Neural cell (in vitro differentiated cells): Measurements from ENCODE around the gene LYSMD3.

ENCODE experiments used
- CTCF ChIP-seq: fragments of 450-650 bp; IDR thresholded peaks from 2 replicates; pipeline ENCODE4 v1.5.1; 2014; ENCODE audit warnings: antibody characterized with exemption, mild to moderate bottlenecking, moderate library complexity; ENCODE audit not compliant: poor library complexity, severe bottlenecking
- EP300 ChIP-seq: fragments of 450-650 bp; conservative IDR thresholded peaks from 2 replicates; pipeline ENCODE4 v1.6.1; 2014; ENCODE audit warnings: antibody characterized with exemption, mild to moderate bottlenecking, moderate library complexity; ENCODE audit not compliant: poor library complexity, severe bottlenecking
- EZH2 ChIP-seq: fragments of 200-600, 300-800 bp; shearing (Covaris generic), sonication (generic); IDR thresholded peaks from 2 replicates; pipeline ENCODE4 v1.6.1; 2014; ENCODE audit warnings: antibody characterized with exemption, low read length, borderline replicate concordance, mild to moderate bottlenecking; ENCODE audit not compliant: insufficient read depth, poor library complexity, severe bottlenecking
- MXI1 ChIP-seq: fragments of 450-650 bp; conservative IDR thresholded peaks from 2 replicates; pipeline ENCODE4 v1.6.1; 2014; ENCODE audit warnings: antibody characterized with exemption, mild to moderate bottlenecking; ENCODE audit not compliant: poor library complexity, severe bottlenecking
- POLR2AphosphoS5 ChIP-seq: IDR thresholded peaks from 2 replicates; pipeline ENCODE4 v1.6.1; 2012
- REST ChIP-seq: IDR thresholded peaks from 2 replicates; pipeline ENCODE4 v1.6.1; 2012; ENCODE audit warnings: borderline replicate concordance
- SMC3 ChIP-seq: fragments of 450-650 bp; conservative IDR thresholded peaks from 2 replicates; pipeline ENCODE4 v1.6.1; 2014; ENCODE audit warnings: antibody characterized with exemption, mild to moderate bottlenecking, moderate library complexity; ENCODE audit not compliant: poor library complexity
- TAF1 ChIP-seq: IDR thresholded peaks from 2 replicates; pipeline ENCODE4 v1.6.1; 2012; ENCODE audit warnings: low read depth

- TF ChIP-seq EZH2 = no peak
- no peak for TF ChIP-seq CTCF
- no peak for TF ChIP-seq REST
- no peak for TF ChIP-seq TAF1
- no peak for TF ChIP-seq EP300
- TF ChIP-seq POLR2AphosphoS5 = no peak
- TF ChIP-seq SMC3 = no peak
- TF ChIP-seq MXI1 = no peak
Observed at GRCh38 chr5:90514520-90514919, 14.9 kb downstream of the LYSMD3 start.
